Neural progenitor cell (in vitro differentiated cells): ENCODE measurements around the gene HYI. TPM values are rescaled to one million over a fixed set of nuclear protein-coding genes. Genes with fewer than 3 reads are reported as not detected.

Experiments
- DNase-seq: peaks from one replicate; pipeline ENCODE4 v3.0.0-alpha.2; 2016; ENCODE audit warnings: low spot score
- H2AFZ ChIP-seq: fragments of 200-600 bp; sonication (generic); replicated peaks from 2 replicates; pipeline ENCODE4 v1.6.1; 2016; ENCODE audit warnings: antibody characterized with exemption
- H3F3A ChIP-seq: fragments of 200-600 bp; sonication (generic); 2 replicates; pipeline ENCODE4 v1.6.1; 2016; ENCODE audit warnings: antibody characterized with exemption, low read depth
- H3K27ac ChIP-seq: fragments of 200-600 bp; sonication (generic); 2 replicates; pipeline ENCODE4 v1.5.1; 2016; ENCODE audit warnings: mild to moderate bottlenecking
- H3K27me3 ChIP-seq: fragments of 200-600 bp; sonication (generic); 2 replicates; pipeline ENCODE4 v1.6.1; 2016; ENCODE audit warnings: mild to moderate bottlenecking, moderate library complexity
- H3K36me3 ChIP-seq: fragments of 200-600 bp; sonication (generic); 2 replicates; pipeline ENCODE4 v1.5.1; 2016
- H3K4me1 ChIP-seq: fragments of 200-600 bp; sonication (generic); 2 replicates; pipeline ENCODE4 v1.6.1; 2016; ENCODE audit warnings: mixed run types
- H3K4me2 ChIP-seq: fragments of 200-600 bp; sonication (generic); 2 replicates; pipeline ENCODE4 v1.6.1; 2016
- H3K4me3 ChIP-seq: fragments of 200-600 bp; sonication (generic); 2 replicates; pipeline ENCODE4 v1.5.1; 2016
- H3K79me2 ChIP-seq: fragments of 200-600 bp; sonication (generic); 2 replicates; pipeline ENCODE4 v1.6.1; 2016; ENCODE audit warnings: low read depth
- H3K9ac ChIP-seq: fragments of 200-600 bp; sonication (generic); 2 replicates; pipeline ENCODE4 v1.6.1; 2016
- H3K9me3 ChIP-seq: fragments of 200-600 bp; sonication (generic); 2 replicates; pipeline ENCODE4 v1.5.1; 2016; ENCODE audit warnings: low read depth
- H4K20me1 ChIP-seq: fragments of 200-600 bp; sonication (generic); 2 replicates; pipeline ENCODE4 v1.6.1; 2016; ENCODE audit warnings: low read depth
- H3K27ac Mint-ChIP-seq: 3 replicates; pipeline ENCODE4 v1.8.0; 2021; ENCODE audit warnings: mixed read lengths
- H3K27me3 Mint-ChIP-seq: 2 replicates; pipeline ENCODE4 v1.8.0; 2022; ENCODE audit warnings: low read depth, mild to moderate bottlenecking, inconsistent platforms, moderate library complexity, mixed read lengths; ENCODE audit not compliant: insufficient read depth
- H3K36me3 Mint-ChIP-seq: 3 replicates; pipeline ENCODE4 v1.8.0; 2021; ENCODE audit warnings: mixed read lengths
- H3K4me1 Mint-ChIP-seq: 3 replicates; pipeline ENCODE4 v1.8.0; 2021; ENCODE audit warnings: mixed read lengths
- H3K4me3 Mint-ChIP-seq: 3 replicates; pipeline ENCODE4 v1.8.0; 2021; ENCODE audit warnings: mild to moderate bottlenecking, moderate library complexity, mixed read lengths
- H3K9me3 Mint-ChIP-seq: 3 replicates; pipeline ENCODE4 v1.8.0; 2020; ENCODE audit warnings: mixed read lengths
- EZH2 ChIP-seq: fragments of 200-600 bp; sonication (generic); IDR thresholded peaks from 2 replicates; pipeline ENCODE4 v1.6.1; 2017; ENCODE audit warnings: antibody characterized with exemption, mild to moderate bottlenecking, moderate library complexity
- EZH2phosphoT487 ChIP-seq: fragments of 200-600 bp; sonication (generic); IDR thresholded peaks from 2 replicates; pipeline ENCODE4 v1.6.1; 2017; ENCODE audit warnings: antibody characterized with exemption
- total RNA-seq: library from RNA; depleted of rRNA; stranded (reverse); fragments of >200 nt; gene quantifications from 2 replicates; pipeline ENCODE4 v1.2.3, GENCODE V29; 2015; ENCODE audit warnings: low replicate concordance
- TF ChIP-seq, protein P1 (sequence below): fragments of 200-600 bp; sonication (generic); IDR thresholded peaks from 2 replicates; pipeline ENCODE4 v1.5.1; 2017; ENCODE audit warnings: antibody characterized with exemption, mild to moderate bottlenecking

Gene HYI
- total RNA-seq, 1 donor from 2014 or later = 10.3 TPM

DNA sequence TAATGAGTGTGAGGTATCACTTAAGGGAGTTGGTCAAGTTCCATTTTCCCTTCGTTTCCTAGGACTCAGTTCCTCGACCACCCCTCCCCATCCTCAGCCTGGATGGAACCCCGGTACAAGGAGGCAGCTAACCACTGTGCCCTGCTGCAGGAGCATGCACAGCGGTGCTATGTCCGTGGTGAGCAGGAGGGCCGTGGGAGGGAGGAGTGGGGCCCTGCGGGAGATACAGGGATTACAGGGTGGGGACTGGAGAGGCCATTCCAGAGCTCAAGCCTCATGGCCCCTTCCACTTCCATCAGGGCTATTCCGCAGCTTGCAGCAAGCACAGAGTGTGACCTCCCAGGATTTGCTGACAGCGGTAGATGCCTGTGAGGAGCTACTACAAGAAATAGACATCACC lies 25.8 kb downstream of the HYI start:
- peaks cover 27% of the 10 kb centered on the region for H3K36me3 Mint-ChIP-seq
- Histone ChIP-seq H3K9ac (no peak overlapping the region), H3K36me3 (no peaks in the 10 kb centered on the region), H3F3A (no peaks in the 10 kb centered on the region), H2AFZ (no peak overlapping the region), H3K4me3 (no peak overlapping the region), H4K20me1 (no peaks in the 10 kb centered on the region), H3K27ac (no peak overlapping the region), H3K27me3 (no peaks in the 10 kb centered on the region), H3K9me3 (no peaks in the 10 kb centered on the region), H3K4me1 (no peaks in the 10 kb centered on the region), H3K4me2 (no peak overlapping the region), H3K79me2 (no peaks in the 10 kb centered on the region)
- TF ChIP-seq EZH2 (no peak), EZH2phosphoT487 (no peak)
- no peak for DNase-seq
- no peaks in the 10 kb centered on the region for H3K9me3 Mint-ChIP-seq
- H3K27ac Mint-ChIP-seq = no peak overlapping the region
- H3K27me3 Mint-ChIP-seq = peaks cover 9% of the 10 kb centered on the region
- H3K4me3 Mint-ChIP-seq = no peak overlapping the region
- H3K4me1 Mint-ChIP-seq = no peaks in the 10 kb centered on the region

DNA sequence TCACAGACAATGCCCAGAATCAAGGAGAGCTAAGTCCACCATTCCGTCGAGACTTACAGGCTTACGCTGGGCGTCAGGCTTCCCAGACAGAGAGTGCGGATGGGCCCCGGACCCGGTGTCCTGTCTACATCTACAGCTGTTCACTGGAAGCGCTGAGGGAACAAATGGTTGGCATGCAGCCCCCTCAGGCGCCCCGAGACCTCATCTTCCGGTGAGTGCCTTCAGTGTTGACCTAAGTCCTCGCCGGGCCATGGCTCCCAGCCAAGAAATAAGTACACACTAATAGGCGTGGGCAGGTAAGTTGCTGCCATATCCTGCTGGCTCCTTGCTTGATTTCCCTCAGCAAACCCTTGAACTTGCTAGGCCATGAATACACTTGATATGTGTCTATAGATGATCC lies 26.2 kb downstream of the HYI start:
- TF ChIP-seq EZH2phosphoT487 = no peak
- TF ChIP-seq, protein P1, sequence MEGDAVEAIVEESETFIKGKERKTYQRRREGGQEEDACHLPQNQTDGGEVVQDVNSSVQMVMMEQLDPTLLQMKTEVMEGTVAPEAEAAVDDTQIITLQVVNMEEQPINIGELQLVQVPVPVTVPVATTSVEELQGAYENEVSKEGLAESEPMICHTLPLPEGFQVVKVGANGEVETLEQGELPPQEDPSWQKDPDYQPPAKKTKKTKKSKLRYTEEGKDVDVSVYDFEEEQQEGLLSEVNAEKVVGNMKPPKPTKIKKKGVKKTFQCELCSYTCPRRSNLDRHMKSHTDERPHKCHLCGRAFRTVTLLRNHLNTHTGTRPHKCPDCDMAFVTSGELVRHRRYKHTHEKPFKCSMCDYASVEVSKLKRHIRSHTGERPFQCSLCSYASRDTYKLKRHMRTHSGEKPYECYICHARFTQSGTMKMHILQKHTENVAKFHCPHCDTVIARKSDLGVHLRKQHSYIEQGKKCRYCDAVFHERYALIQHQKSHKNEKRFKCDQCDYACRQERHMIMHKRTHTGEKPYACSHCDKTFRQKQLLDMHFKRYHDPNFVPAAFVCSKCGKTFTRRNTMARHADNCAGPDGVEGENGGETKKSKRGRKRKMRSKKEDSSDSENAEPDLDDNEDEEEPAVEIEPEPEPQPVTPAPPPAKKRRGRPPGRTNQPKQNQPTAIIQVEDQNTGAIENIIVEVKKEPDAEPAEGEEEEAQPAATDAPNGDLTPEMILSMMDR = no peak
- TF ChIP-seq EZH2 = no peak
- Mint-ChIP-seq H3K27ac (no peak overlapping the region), H3K27me3 (peaks cover 8% of the 10 kb centered on the region), H3K4me3 (no peak overlapping the region), H3K9me3 (no peaks in the 10 kb centered on the region), H3K36me3 (peaks cover 27% of the 10 kb centered on the region), H3K4me1 (no peaks in the 10 kb centered on the region)
- Histone ChIP-seq H3K9ac (no peak overlapping the region), H2AFZ (no peak overlapping the region), H3K36me3 (no peaks in the 10 kb centered on the region), H3K4me3 (no peak overlapping the region), H3K4me2 (no peak overlapping the region), H3K27ac (no peak overlapping the region), H3K27me3 (no peaks in the 10 kb centered on the region), H3F3A (no peaks in the 10 kb centered on the region), H3K79me2 (no peaks in the 10 kb centered on the region), H3K9me3 (no peaks in the 10 kb centered on the region), H3K4me1 (no peaks in the 10 kb centered on the region), H4K20me1 (no peaks in the 10 kb centered on the region)
- DNase-seq = no peak

DNA sequence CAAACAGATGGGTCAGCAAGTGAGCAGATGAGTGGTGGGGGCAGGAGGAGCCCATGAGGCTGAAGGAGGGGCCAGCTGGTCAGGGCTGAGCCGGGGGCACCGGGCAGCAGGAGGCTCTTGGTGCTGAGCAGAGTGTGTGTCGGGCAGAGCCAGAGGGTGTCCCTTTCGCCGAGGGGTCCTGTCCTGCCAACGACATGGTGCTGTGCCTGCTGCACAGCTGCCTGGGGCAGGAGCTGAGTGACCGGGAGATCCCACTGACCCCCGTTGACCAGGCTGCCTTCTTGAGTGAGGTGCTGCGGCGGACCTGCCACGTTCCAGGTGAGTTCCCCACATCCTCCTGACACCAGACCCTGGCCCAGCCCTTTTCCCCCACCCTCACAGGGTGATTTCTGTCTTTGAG lies 27.5 kb downstream of the HYI start:
- no peaks in the 10 kb centered on the region for H3K9me3 ChIP-seq
- H3K9me3 Mint-ChIP-seq = no peaks in the 10 kb centered on the region
- H3K4me2 ChIP-seq = no peak overlapping the region
- H3K9ac ChIP-seq = no peak overlapping the region
- no peak overlapping the region for H2AFZ ChIP-seq
- no peaks in the 10 kb centered on the region for H3K27me3 ChIP-seq
- H3K79me2 ChIP-seq = no peaks in the 10 kb centered on the region
- no peaks in the 10 kb centered on the region for H3F3A ChIP-seq
- DNase-seq = no peak
- no peak overlapping the region for H3K4me3 Mint-ChIP-seq
- no peaks in the 10 kb centered on the region for H3K36me3 ChIP-seq
- no peak overlapping the region for H3K27ac Mint-ChIP-seq
- no peak overlapping the region for H3K27ac ChIP-seq
- H4K20me1 ChIP-seq = no peaks in the 10 kb centered on the region
- TF ChIP-seq EZH2 (no peak), EZH2phosphoT487 (no peak)
- TF ChIP-seq, protein P1 = no peak
- no peak overlapping the region for H3K4me3 ChIP-seq
- H3K4me1 Mint-ChIP-seq = no peaks in the 10 kb centered on the region
- H3K36me3 Mint-ChIP-seq = peaks cover 20% of the 10 kb centered on the region
- H3K27me3 Mint-ChIP-seq = peaks cover 8% of the 10 kb centered on the region
- no peaks in the 10 kb centered on the region for H3K4me1 ChIP-seq

DNA sequence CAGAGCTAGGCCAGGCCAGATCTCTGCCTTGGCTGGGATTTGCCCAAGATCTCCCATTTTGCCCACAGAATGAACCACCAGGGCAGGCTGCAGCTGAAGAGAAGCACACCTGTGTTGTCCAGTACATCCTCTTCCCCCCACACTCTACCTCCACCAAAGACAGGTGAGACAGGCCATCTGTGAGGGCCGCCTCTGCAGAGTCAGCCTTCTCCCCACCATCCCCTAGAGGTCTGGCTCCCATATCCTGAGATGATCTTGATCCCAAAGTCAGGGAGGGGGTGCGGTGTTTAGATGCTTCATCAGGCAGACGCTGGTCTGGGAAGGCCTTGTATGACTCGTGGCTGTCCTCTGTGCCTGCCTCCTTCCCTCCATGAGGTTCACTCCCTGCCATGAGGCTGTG lies 28.7 kb downstream of the HYI start:
- H3K27ac ChIP-seq = no peak overlapping the region
- no peaks in the 10 kb centered on the region for H3K36me3 ChIP-seq
- no peaks in the 10 kb centered on the region for H3K9me3 Mint-ChIP-seq

More for the DNA sequence above, 28.7 kb downstream of the HYI start:
- Histone ChIP-seq H3K4me1 (no peaks in the 10 kb centered on the region), H3K9ac (no peak overlapping the region), H2AFZ (no peak overlapping the region), H3F3A (no peaks in the 10 kb centered on the region), H3K27me3 (no peaks in the 10 kb centered on the region), H3K4me2 (no peak overlapping the region), H3K79me2 (no peaks in the 10 kb centered on the region), H3K9me3 (no peaks in the 10 kb centered on the region), H4K20me1 (no peaks in the 10 kb centered on the region), H3K4me3 (no peak overlapping the region)
- no peak overlapping the region for H3K27ac Mint-ChIP-seq
- TF ChIP-seq, protein P1 = no peak
- TF ChIP-seq EZH2 (no peak), EZH2phosphoT487 (no peak)
- H3K27me3 Mint-ChIP-seq = peaks cover 6% of the 10 kb centered on the region
- H3K4me1 Mint-ChIP-seq = no peaks in the 10 kb centered on the region
- no peak overlapping the region for H3K4me3 Mint-ChIP-seq
- DNase-seq = no peak
- H3K36me3 Mint-ChIP-seq = peaks cover 19% of the 10 kb centered on the region
